HS-5 (cell line): ENCODE data around the gene PDLIM4.
A peak's percentile ranks its signal among the peaks of the same experiment; 100 is the strongest.

ENCODE experiments used
- DNase-seq: peaks from one replicate; pipeline ENCODE4 v3.0.0-alpha.2; 2012; ENCODE audit warnings: low read depth

The PDLIM4 gene

GRCh38 chr5:132227485-132228240 is 29.8 kb upstream of the PDLIM4 start, which contains the start of gene P4HA2:
TSS of gene P4HA2 (minus strand) at chr5:132227853. CDS start at chr5:132218626, 9,227 bp downstream.
- DNase-seq: no peak

DNA sequence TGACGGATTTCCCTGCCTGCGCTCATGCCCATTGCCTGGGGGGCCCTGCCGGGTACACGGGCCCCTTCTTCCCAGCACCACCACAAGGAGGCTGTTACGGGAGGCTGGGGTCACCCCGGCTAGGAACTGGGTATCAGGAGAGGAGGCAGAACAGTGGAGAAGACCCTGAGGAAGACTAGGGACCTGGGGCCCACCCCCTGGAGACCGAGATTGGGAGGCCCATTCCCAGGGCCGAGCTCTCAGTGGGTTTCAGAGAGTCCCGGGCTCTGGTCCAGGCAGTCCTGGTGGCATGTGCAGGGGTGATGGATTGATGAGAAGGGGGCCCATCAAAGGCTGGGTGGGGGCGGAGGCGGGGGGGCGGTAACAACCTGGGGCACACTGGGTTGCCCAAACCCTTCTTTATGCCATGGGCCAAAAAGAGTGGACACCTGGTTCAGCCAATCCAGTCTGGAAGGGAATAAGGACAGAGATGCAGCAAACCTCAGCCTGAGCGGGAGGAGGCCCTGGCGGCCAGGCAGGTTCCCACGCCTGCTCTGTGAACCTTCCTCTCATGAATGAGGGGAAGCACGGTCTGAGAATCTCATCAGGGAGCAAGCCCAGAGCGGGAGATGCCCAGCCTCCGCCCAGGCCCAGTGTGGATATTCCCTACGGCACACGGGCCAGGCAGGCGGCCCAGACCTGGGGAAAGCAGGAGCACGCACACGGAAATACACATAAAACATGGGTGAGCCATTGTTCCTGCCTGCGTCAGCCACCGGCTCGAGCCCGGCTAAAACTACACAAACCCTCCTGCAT is 29.1 kb upstream of the PDLIM4 start:
- DNase-seq: no peak

DNA sequence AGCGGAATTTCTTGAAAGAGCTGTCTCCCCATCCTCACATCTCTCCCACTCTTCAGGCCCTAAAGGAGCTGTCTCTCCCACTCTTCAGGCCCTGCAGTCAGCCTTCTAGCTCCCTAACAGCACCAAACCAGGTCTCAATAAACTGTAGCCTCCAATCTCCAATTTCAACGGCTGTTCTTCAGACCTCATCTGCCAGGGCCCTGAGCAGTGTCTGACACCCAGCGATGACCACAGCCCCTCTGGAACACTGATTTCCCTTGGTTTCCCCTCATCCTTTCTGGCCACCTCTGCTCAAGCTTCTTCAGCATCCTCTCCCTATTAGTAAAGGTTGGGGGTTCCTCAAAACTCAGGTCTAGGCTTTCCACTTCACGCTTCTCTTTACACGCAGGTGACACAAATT is 28.3 kb upstream of the PDLIM4 start:
- DNase-seq: no peak

- no peak for DNase-seq
Measured at GRCh38 chr5:132230871-132231270, 26.6 kb upstream of the PDLIM4 start.

DNA sequence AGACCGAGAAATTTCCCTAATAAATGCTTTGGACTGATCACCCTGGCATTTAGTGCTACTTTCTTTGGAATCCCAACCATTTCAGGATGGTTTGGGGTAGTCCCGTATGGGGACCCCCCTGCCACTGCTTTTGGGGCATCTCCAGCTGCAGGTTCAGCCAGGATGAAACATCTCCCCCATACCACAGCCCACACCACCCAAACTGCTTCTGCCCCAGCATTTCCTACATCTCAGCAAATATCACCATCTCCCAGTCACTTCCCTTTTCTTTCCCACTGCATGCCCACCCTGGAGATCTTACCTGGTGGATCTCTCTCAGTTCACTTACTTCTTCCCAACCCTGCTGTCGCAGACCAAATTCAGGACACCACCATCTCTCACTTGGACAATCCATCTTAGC is 25.0 kb upstream of the PDLIM4 start:
- no peak for DNase-seq

GRCh38 chr5:132233081-132233480 is 24.4 kb upstream of the PDLIM4 start:
- no peak for DNase-seq

- no peak for DNase-seq
Measured at GRCh38 chr5:132233811-132234683, 23.4 kb upstream of the PDLIM4 start.

DNA sequence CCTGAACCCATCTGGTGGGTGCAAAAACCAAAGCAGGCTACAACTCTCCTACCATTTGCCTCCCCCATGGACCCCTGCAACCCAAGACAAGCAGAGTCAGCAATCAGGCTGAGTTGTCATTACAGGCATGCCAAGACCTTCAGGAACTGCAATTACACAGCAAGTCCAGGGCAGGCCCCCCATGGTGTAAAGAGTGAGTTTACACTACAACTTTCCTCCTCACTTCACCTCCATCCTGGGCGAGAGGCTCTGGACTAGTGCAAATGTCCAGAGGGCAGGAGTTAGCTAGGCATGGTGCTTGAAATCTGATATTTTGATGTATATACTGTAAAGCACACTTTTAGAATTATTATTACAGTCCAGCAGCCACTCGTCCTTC is 22.8 kb upstream of the PDLIM4 start:
- no peak for DNase-seq

DNA sequence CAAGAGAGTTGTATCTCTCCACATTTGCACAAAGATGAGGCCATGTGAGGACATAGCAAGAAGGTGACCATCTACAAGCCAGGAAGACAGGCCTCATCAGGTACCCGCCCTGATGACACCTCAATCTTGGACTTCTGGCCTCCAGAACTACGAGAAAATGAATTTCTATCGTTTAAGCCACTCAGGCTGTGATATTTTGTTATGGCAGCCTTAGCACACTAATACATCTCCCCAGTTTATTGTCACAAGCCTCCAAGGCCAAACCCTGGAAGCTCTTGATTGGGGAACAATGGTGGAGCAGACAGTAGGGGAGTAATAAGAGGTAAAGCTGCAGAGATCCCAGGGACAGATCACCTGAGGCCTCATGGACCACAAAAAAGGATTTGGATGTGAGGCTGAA is 22.2 kb upstream of the PDLIM4 start:
- no peak for DNase-seq

GRCh38 chr5:132237141-132237540 is 20.4 kb upstream of the PDLIM4 start:
- DNase-seq: no peak

DNA sequence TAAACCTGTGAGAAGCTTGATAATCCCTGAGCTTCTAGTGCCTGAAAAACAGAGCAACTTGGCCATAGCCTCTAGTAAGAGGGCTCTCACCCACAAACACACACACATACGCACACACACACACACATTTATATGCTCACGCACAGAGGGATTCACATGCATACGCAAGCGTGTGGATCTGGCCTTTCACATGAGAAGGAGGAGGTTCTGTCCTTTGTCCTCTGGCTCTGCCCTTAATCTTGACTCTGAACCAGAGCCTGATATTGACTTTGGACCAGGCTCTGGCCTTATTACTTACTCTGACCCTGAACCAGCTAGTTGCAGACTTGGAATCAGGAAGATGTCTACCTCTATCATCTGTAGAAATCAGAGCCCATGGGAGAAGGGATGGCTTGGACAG is 19.8 kb upstream of the PDLIM4 start:
- DNase-seq: no peak

- peak; percentile 31 for DNase-seq
Measured at GRCh38 chr5:132238169-132238744, 19.2 kb upstream of the PDLIM4 start.

DNA sequence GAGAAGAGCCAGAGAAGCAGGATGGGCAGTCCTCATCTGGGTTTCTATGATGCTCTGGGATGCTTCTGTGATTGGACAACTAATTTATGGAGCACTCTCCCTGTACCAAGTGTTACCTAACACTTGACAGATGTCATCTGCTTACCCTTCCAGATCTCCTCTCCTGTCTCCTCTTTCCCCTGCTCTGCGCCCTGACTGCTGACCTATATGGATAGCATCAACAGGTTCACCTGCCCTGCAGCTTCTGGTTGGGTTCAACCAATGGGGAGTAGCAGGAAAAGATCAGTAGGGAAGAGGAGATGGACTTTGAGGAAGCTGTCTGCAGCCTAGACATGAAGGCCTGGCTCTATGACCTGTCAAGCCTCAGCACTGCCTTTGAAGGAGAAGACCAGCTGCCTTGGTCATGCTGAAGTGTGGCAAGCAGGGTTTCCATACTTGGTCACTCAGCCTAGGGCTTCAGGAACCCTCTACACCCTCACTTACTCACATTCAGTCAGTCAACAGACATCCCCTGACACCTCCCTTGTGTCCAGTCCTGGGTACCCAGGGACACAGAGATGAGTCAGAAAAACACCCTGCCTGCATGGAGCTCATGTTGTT is 18.5 kb upstream of the PDLIM4 start:
- no peak for DNase-seq

DNA sequence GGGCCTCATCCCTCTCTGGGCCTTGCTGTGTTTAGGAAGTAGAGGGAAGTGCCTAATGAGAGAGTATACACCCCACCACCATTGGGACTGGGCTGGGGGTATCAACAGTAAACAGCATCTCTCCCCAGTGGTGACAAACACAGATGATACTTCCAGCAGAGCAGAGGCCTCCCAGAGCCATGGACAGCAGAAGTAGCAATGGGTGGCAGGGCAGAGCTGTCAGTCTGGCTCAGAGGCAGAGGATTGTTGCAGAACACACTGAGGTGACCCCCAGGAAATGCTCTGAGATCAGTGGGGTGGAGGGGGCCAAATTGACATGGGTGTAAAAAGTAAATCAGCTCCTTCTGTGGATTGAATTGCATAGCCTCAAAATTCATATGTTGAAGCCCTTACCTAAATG is 17.7 kb upstream of the PDLIM4 start:
- DNase-seq: no peak

- no peak for DNase-seq
Measured at GRCh38 chr5:132243366-132243977, 14.0 kb upstream of the PDLIM4 start.

GRCh38 chr5:132245593-132245992 is 11.9 kb upstream of the PDLIM4 start:
- DNase-seq: no peak

GRCh38 chr5:132246806-132247205 is 10.7 kb upstream of the PDLIM4 start:
- DNase-seq: no peak

DNA sequence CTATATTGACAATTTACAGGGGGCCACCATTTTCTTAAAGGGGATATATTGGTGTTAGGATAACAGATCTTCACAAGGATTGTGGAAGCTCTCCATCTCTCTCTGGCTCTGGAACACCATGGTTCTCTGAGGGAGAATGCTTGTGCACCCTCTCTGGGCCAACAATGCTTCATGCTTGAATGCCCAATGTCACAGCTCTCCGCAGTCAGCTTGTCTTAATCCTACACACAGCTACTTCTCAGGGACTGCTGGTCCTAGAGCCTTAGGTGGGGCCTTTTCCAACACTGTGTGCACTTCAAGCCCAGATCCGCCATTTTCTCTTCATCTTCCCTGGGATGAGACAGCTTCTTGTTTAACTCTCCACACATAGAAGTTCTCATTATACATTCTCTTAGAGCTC is 6.9 kb upstream of the PDLIM4 start:
- no peak for DNase-seq

- no peak for DNase-seq
Measured at GRCh38 chr5:132251220-132251725, 6.2 kb upstream of the PDLIM4 start.

- DNase-seq: no peak
Measured at GRCh38 chr5:132253008-132253441, 4.5 kb upstream of the PDLIM4 start.
